GM23338 (cell line): ENCODE measurements around the gene TMED9.

Experiments used
- CREB1 ChIP-seq: fragments of 250-450 bp; sonication (Bioruptor Pico); IDR thresholded peaks from 2 replicates; pipeline ENCODE4 v1.5.0; 2020; ENCODE audit warnings: low read depth, mild to moderate bottlenecking, moderate library complexity
- CTCF ChIP-seq, 2 experiments: fragments of 200-600 bp in 1 of 2; sonication (generic) in 1 of 2; conservative IDR thresholded peaks; 2 replicates each; pipeline versions ENCODE4 v1.5.1 to v1.6.1; 2016 to 2017; ENCODE audit warnings: antibody characterized with exemption in 2 of 2, low read depth in 2 of 2, mild to moderate bottlenecking in 2 of 2, moderate library complexity in 1 of 2
- ETS1 ChIP-seq: IDR thresholded peaks from 2 replicates; pipeline ENCODE4 v1.6.1; 2016; ENCODE audit warnings: antibody characterized with exemption
- EZH2 ChIP-seq: fragments of 200-600 bp; sonication (generic); IDR thresholded peaks from one replicate; pipeline ENCODE4 v1.8.0; 2017; ENCODE audit warnings: antibody characterized with exemption, mild to moderate bottlenecking, low read depth; ENCODE audit not compliant: unreplicated experiment
- EZH2phosphoT487 ChIP-seq: fragments of 200-600 bp; sonication (generic); IDR thresholded peaks from one replicate; pipeline ENCODE4 v1.8.1; 2018; ENCODE audit warnings: antibody characterized with exemption; ENCODE audit not compliant: unreplicated experiment
- JUNB ChIP-seq: IDR thresholded peaks from one replicate; pipeline ENCODE4 v1.6.1; 2016; ENCODE audit warnings: antibody characterized with exemption; ENCODE audit not compliant: unreplicated experiment
- NANOG ChIP-seq: IDR thresholded peaks from 2 replicates; pipeline ENCODE4 v1.6.1; 2016; ENCODE audit warnings: antibody characterized with exemption, borderline replicate concordance
- POLR2AphosphoS5 ChIP-seq: IDR thresholded peaks from 2 replicates; pipeline ENCODE4 v1.6.1; 2016; ENCODE audit warnings: antibody characterized with exemption, low read depth
- REST ChIP-seq: IDR thresholded peaks from one replicate; pipeline ENCODE4 v1.6.1; 2018; ENCODE audit warnings: antibody characterized with exemption; ENCODE audit not compliant: unreplicated experiment
- STAT1 ChIP-seq: IDR thresholded peaks from one replicate; pipeline ENCODE4 v1.6.1; 2016; ENCODE audit warnings: antibody characterized with exemption; ENCODE audit not compliant: unreplicated experiment
- ZNF114 ChIP-seq: fragments of 250-450 bp; sonication (Bioruptor Pico); IDR thresholded peaks from 2 replicates; pipeline ENCODE4 v1.5.0; 2020; ENCODE audit warnings: mild to moderate bottlenecking, moderate library complexity
- ZNF331 ChIP-seq: fragments of 250-450 bp; sonication (Bioruptor Pico); IDR thresholded peaks from 2 replicates; pipeline ENCODE4 v1.5.0; 2020; ENCODE audit warnings: low read depth, mild to moderate bottlenecking, moderate library complexity

- TF ChIP-seq CTCF (conservative IDR thresholded peaks at IDR 0.05; ENCODE audit: low read depth in 2 of 2) (no peak), NANOG (no peak), EZH2phosphoT487 (no peak), EZH2 (no peak), POLR2AphosphoS5 (no peak), ETS1 (no peak), REST (no peak), ZNF331 (CRISPR knock-in tag) (no peak), STAT1 (no peak), JUNB (no peak), CREB1 (no peak), ZNF114 (CRISPR knock-in tag) (no peak)
Observed at GRCh38 chr5:177547736-177548135, 44.3 kb upstream of the TMED9 start.
